Heart left ventricle (tissue), 13 donors: ENCODE measurements around the gene LIPM.

Experiments
- POLR2A ChIP-seq, 2 donors: fragments of 450-650 bp; IDR thresholded peaks; one replicate each; pipeline ENCODE4 v1.6.1; 2017; ENCODE audit warnings: antibody characterized with exemption in 2 of 2, mild to moderate bottlenecking in 2 of 2, moderate library complexity in 2 of 2
- TF ChIP-seq, protein P1 (sequence below), 12 donors: fragments of 200-600 bp; sonication (generic) in 4 of 12; IDR thresholded peaks; one replicate each; pipeline versions ENCODE4 v1.5.0 to v1.8.0; 2018 to 2022; ENCODE audit warnings: antibody characterized with exemption in 12 of 12, mild to moderate bottlenecking in 5 of 12
- donor health status: ischemic (EF 13 %, LVEDD 7.1; RV severe dilation, severe dysfunction).
- donor health status: DM: no; HTN: yes; CAD: no.
- donor health status: DM: no; HTN: no; CAD: no.
- donor health status: ischemic (EF 25% LVEDD 6.9; RV normal size, moderate dysfunction).
- donor health status: ischemic (EF 25% LVEDD 5.7; RV mildly dilated, moderate dysfunction).
- donor health status: ischemic (EF 35%, LVEDD 5.7; RV mildly dilated, moderate dysfunction).
- donor health status: nonischemic (EF 11% LVEDD 7.7; RV severe dilation, severe dysfunction).
- donor health status: DM: yes; HTN: yes; CAD: no.
- donor health status: PGD.
- donor health status: ischemic (EF 29% LVEDD 5.4; RV normal size, mild dysfunction).
- donor health status: nonischemic (EF 23%, LVEDD 6.1; RV moderate dilation, normal function).

DNA sequence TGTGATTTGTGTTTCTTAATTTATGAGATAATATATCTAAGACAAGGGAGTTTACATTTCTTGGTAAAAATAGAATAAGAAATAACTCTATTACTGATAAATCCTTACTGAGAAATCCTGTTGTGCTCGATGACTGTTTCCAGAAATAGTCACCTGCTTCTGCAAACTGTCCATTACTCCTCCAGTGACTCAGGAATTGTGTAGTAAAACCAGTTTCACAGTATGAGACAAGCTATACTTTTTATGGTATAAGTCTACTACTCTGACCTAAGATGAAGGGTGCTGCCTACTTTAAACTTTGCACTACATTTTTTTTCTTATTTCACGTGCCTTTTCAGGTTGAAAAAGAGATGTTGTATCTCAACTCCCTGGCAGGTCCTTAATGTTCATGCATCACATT, 56.0 kb downstream of the LIPM start:
- TF ChIP-seq, protein P1, sequence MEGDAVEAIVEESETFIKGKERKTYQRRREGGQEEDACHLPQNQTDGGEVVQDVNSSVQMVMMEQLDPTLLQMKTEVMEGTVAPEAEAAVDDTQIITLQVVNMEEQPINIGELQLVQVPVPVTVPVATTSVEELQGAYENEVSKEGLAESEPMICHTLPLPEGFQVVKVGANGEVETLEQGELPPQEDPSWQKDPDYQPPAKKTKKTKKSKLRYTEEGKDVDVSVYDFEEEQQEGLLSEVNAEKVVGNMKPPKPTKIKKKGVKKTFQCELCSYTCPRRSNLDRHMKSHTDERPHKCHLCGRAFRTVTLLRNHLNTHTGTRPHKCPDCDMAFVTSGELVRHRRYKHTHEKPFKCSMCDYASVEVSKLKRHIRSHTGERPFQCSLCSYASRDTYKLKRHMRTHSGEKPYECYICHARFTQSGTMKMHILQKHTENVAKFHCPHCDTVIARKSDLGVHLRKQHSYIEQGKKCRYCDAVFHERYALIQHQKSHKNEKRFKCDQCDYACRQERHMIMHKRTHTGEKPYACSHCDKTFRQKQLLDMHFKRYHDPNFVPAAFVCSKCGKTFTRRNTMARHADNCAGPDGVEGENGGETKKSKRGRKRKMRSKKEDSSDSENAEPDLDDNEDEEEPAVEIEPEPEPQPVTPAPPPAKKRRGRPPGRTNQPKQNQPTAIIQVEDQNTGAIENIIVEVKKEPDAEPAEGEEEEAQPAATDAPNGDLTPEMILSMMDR (IDR thresholded peaks at IDR 0.05) = no peak
- no peak for TF ChIP-seq POLR2A (IDR thresholded peaks at IDR 0.05)
